HG03439 (cell line): Measurements from ENCODE around the gene CKLF.

Experiments used
- ATAC-seq: cut with Tn5 transposase; IDR thresholded peaks from one replicate; pipeline ENCODE4 v1.9.1; 2021; ENCODE audit warnings: mild to moderate bottlenecking, moderate library complexity; ENCODE audit not compliant: unreplicated experiment

CKLF gene

DNA sequence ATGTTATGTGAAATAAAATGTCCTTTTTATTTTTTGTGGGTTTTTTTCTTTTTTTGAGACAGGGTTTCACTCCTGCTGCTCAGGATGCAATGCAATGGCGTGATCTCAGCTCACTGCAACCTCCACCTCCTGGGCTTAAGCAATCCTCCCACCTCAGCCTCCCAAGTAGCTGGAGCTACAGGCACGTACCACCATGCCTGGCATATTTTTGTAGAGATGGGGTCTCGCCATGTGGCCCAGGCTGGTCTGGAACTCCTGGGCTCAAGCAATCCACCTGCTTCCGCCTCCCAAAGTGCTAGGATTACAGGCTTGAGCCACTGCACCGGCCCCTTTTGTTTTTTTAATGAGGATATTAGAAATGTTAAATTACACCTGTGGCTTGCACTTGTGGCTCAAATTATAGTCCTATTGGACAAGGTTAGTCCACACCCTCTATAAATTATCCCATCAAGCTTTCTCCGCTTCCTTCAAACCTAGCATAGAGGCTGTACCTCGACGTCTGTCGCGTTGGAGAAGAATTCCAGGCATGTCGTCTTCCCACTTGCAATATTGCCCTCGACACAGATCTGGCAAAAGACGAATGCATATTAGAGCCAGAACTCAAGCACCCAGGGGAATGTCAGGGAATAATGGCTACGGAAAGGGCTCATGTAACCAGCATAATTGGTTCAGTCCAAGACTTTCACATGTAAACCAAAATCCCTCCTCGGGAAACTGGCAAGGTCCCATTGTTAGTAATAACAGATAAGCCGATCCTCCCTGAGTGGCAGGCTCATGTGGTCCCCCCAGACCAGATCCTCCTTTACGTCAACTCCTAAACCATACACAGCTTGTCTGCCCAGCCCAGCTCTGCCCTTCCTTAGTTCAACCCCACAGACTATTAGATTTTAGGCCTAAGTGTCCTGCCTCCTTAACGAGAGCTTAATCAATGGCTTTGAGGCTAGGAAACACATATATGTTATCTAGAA is 10.7 kb upstream of the CKLF start:
- ATAC-seq = no peak

DNA sequence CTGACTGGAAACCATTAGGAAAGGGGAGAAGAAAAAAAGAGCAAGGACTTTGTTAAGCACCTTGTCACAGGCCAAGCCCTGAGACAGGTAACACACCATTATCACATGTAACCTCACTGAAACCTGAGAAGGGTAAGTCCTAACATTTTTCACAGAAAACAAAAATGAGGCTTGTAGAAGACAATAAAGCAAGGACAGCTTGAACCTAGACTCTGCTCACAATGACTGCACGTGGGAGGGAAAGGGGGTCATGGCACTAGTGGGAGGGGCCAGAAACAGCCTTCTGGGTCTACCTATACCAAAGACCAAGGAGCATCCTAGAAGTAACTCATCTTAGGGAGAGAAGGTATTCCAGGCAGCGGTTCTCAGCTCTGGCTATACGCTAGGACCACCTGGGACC is 10.0 kb upstream of the CKLF start:
- ATAC-seq = no peak

- no peak for ATAC-seq
Measured at GRCh38 chr16:66543541-66543940, 8.8 kb upstream of the CKLF start.

DNA sequence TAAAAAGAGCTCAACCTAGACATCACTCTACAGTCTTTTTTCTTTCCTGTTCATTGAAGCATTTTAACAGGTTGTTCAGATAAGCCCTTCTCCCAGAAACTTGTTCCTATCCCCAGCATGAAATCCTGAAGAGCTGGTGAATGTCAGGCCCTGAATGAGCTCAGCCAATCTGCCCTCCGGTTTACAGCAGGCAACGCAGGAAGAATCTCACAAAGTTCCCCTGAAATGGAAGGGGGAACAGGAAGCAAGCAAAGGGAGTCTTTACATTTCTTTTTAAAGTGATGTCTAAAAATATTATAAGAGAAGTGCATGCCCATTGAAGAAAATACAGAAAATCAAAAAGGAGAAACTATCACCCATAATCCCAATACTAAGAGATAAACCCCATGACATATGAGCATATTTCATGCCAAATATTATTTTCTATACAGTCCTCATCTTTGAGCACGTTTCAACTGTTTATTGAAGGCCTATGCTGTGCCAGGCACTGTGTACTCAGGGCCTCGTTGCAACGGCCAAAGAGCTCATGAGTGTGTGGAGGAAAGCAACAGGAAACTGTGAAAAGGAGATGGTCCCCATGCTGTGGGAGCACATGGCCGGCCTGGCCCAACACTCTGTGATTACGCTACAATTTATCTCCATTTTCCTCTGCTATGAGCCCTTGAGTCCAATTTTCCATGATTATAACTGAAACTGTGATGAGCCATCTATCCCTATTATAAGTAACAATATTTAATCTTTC is 8.2 kb upstream of the CKLF start:
- ATAC-seq = no peak

DNA sequence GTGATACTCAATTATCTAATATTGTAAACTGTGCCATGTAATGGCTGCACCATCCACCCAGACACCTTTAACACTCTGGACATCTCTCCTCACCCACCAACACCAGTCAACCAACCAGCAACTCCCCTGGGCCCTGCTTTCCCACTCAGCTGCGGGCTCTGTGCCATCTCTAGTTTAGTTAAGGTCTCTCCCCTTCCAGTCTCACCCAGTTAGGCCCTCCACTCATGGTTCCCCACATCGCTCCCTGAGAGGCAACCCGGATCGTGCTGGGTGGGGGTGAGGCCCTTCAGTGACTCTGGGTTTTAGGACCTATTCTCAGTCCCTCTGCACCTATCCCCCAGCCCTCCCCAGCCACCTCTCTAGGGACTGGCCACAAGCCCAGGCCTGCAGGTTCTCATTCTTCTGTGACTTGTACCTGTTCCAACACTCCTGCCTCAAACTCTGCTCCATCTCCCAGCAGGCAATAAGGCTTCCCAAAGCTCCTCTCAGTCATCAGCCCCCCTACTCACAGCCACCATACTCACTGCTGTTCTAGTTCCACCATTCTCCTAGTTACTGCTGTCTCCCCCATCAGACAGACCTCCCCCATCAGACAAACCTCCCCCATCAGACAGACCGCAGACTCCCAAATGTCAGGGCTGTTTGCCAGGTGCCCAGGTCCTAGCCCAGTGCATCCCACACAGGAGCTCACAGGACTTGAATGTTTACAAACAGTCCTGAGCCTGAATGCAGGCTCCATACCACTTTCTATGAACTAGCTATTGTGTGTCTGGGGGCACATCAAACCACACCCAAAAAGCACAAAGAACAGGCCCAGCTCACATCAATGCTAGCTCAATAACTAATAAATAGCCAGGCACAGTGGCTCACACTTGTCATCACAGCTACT is 5.0 kb upstream of the CKLF start:
- ATAC-seq = no peak

DNA sequence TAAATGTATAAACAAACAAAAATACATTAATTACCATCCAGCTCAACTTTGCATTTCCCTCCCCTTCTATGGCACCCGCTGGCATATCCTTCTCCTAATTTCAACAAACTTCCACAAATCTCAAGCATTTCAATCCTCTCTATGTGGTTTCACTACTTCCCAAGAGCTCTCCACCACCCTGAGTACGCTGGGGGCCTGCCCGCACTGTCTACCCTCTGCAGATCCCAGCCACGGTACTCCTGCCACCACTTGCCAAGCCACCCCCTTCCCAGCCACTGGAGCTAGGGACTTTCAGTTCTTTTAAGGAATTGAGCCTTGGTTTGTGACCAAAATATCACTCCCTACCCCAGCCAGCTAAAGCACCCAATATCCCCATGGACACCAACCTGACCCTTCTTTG is 4.3 kb upstream of the CKLF start:
- ATAC-seq = no peak

GRCh38 chr16:66548868-66549267 is 3.5 kb upstream of the CKLF start:
- ATAC-seq = no peak

- ATAC-seq = peak; percentile 40
Measured at GRCh38 chr16:66549284-66550131, 2.9 kb upstream of the CKLF start, which contains the start of gene TK2. Gene TK2, minus strand, starts transcription at chr16:66550122. Its CDS starts 61 bp downstream, at chr16:66550061.

DNA sequence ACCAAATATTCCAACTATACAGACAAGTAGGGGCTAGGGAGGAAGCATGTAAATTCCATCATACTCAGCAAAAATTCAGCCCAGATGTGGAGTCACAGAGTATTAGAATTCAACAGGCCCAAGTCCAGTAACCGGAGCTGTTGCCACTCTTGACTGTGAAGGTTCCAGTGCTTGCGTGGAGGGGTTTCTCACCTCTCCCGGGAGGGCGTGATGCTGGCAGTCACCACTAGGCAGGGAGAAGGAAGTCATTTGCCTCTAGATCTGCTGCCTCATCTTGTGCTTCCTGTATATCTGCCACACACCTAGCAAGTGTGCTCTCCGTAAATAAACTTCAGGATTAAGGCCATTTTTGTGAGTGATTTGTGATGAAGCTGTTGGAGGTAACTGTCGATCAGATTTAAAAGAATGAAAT is 1.0 kb upstream of the CKLF start:
- no peak for ATAC-seq

- ATAC-seq = peak; percentile 15
Measured at GRCh38 chr16:66551788-66552285, 539 bp upstream of the CKLF start.

DNA sequence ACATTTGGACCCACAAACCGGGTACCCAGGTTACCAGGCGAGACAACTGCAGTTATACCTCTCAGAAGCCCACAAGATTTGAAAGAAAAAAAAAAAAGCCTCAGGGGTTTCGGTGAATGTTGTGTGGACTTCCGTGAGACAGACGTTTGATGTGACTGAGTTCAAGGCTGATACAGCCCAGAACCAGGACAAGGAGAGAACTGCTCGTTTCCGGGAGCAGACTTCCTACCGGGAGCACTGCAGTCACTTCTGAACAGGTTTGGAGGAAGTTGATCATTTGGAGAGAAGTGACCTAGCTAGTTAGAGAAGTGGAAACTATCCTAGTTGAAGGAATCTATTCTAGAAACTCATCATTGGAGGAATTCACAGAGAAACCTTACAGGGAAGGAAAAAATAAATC is 847 bp downstream of the CKLF start:
- no peak for ATAC-seq

DNA sequence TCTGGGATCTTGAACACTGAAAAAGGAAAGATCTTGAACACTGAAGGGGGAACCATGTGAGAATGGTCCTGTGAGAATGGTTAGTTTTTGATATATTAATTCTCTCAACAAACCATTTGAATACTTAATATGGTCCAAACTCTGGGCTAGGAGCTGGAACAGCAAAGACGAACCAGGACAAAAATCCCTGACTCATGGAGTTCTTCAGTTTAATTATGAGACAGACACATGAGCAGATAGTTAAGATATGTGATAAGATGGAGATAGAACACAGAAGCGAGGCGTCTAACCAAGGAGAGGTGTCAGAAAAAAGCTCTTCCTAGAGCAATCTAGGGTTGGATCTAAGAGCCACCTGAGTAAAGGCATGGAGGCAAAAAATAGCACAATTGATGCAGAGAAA is 1.6 kb downstream of the CKLF start:
- ATAC-seq = no peak

GRCh38 chr16:66554495-66554894 is 2.1 kb downstream of the CKLF start:
- ATAC-seq = no peak

GRCh38 chr16:66560107-66560506 is 7.7 kb downstream of the CKLF start:
- no peak for ATAC-seq

DNA sequence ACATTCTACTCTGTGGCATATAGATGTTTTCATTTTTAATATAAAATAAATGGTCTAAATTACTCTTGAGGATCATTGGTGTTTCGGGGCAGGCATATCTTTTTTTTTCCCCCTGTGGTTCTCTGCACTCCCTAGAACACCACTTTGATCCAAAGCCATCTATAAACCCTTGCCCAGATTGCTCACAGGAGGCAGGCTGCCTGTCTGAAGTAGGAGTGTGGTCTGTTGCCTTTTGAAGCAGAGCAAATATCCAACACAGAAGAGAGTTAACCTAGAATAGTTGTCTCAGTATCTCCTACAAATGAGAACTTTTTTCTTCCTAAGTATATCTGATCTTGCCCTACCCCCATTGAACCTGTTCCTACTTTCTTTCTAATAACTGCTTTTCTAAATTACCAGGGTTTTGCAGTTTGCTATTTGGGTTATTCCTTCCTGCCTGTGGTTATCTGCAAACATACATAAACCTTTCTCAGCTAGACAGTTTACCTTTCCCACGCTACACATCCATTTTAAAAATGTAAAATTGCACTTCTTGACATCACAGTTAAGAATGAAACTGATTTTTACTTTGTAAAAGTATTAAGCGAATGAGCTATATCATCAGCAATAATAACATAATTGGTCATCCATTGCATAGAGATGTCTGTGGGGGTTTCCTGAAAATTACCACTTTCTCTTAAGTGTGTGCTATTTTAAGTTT is 9.2 kb downstream of the CKLF start:
- no peak for ATAC-seq

DNA sequence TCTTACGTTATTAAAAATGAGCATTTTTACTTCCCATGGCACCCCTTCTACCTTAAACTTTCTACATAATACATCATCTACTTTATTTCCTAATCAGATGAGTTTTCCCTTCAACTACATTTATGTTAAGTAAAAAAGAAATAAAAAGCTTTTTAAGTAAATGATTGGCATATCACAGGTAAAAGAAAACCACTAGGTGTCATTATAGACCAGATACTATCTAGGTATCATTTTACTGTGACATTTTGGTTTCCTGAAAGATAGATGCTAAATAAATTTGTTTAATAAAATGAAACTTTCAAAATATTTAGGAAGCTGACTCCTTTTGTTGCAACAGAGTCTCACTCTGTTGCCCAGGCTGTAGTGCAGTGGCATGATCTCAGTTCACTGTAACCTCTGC is 10.0 kb downstream of the CKLF start:
- ATAC-seq = no peak

DNA sequence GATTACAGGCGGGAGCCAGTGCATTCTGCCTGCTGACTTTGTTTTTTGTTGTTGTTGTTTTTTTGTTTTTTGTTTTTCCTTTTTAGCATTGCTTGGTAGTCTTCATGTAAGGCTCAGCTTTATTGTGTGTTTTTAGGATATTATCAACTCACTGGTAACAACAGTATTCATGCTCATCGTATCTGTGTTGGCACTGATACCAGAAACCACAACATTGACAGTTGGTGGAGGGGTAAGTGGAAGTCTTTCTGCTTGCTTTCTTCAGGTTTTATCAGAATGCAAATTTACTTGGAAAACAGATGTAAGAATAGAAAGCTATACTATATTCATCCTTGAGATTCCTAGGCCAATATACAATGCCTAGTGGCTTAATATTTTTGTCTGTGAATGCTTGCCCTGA is 10.6 kb downstream of the CKLF start:
- ATAC-seq = no peak

DNA sequence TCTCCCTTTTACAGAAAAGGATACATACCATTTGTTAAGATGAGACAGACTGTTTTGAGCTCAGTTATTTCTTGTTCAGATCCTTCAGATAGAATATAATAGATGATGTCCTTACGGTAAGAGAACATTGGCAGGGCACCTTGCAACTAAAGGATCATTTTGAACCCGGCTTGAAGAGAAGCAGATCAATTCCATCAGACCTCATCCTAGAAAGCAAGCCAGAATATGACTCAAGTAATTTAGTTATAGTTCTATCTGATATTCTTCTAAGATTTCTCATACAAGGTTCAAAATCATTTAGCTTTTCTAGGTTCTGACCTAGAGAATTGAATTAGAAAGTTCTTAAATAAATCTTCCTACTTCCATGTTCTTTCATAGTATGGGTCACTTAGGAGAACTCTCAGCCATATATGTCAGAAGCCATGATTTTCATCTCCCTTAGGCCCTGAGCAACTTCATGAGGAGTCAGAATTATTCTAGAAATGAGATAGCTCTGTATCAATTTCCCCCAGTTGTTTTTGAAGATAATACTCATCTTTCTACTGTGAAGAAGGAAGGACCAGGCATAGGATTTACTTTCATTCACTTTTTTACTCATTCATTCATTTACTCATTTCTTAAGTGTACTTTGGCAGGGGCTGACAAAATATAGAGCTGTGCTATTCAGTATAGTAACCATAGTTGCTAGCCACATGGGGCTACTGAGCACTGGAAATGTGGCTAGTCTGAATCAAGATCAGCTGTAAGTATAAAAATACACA is 11.4 kb downstream of the CKLF start:
- ATAC-seq = no peak
